NK-92 treated with Interleukin-12 subunit alpha and Interleukin-12 subunit beta, amount 100 ng/mL, for 24 hours (cell line): ENCODE data around the gene PSPN.
A peak's percentile ranks its signal among the peaks of the same experiment; 100 is the strongest.

ENCODE experiments used
- DNase-seq: peaks from one replicate; lab custom pipeline; 2025; lab: John Stamatoyannopoulos, UW

PSPN gene, protein sequence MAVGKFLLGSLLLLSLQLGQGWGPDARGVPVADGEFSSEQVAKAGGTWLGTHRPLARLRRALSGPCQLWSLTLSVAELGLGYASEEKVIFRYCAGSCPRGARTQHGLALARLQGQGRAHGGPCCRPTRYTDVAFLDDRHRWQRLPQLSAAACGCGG

DNA sequence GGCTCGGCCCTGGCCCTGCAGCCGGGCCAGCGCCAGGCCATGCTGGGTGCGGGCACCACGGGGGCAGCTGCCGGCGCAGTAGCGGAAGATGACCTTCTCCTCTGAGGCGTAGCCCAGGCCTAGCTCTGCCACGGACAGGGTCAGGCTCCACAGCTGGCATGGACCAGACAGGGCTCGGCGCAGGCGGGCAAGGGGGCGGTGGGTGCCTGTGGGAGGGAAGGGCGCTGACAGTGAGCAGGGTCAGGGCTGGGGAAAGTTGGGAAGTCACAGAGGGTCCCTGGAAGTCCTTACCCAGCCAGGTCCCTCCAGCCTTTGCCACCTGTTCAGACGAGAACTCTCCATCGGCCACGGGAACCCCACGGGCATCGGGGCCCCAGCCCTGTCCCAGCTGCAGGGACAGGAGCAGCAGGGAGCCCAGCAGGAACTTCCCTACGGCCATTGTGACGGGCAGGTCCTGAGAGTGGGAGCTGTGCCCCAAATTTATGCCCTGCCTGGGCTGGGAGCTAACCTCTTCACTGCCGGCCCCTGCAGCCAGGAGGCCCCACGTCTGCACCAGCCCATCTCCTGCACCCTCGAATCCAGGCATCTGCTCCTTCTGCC lies at the start of gene PSPN:
Gene PSPN (minus strand): TSS at position 523 of the 600 bp plus-strand sequence. CDS start 84 bp downstream, at position 439.
- no peak for DNase-seq

DNA sequence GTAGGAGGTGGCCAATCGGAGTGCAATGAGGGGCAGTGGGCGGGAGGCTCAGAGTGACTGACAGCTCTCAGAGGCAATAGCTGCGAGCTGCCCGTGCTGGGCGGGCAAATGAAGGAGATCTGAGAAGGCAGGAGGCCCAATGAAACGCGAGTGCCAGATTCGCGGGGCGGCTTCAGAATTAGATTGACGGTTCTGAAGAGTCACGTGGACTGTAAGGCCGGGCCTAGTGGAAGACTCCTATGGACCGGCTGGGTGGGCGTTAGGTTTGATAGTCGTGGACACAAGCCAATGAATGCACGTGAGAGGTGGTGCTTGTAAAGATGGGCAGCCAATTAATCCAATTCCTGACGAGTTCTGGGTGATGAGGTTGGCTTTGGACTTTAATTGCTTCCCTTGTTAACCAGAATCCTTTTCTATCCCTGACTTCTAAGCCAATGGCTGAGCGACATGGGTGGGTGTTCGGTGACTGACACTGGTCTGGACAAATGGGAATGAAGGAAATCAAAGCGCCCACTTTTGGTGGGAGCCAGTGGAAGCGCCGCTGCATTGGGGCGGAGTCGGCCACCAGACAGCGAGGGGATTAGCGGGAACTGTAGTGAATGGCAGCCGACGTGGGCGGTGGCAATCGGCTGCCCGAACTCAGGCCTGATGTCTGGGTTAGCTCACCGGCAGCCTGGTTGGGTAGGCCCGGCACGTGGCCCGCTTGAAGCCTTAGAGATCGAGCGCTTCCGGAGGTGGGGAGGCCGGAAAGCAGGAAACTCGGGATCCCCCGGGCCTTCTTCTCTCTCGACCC lies 49.4 kb upstream of the PSPN start:
- peak; percentile 100 for DNase-seq

DNA sequence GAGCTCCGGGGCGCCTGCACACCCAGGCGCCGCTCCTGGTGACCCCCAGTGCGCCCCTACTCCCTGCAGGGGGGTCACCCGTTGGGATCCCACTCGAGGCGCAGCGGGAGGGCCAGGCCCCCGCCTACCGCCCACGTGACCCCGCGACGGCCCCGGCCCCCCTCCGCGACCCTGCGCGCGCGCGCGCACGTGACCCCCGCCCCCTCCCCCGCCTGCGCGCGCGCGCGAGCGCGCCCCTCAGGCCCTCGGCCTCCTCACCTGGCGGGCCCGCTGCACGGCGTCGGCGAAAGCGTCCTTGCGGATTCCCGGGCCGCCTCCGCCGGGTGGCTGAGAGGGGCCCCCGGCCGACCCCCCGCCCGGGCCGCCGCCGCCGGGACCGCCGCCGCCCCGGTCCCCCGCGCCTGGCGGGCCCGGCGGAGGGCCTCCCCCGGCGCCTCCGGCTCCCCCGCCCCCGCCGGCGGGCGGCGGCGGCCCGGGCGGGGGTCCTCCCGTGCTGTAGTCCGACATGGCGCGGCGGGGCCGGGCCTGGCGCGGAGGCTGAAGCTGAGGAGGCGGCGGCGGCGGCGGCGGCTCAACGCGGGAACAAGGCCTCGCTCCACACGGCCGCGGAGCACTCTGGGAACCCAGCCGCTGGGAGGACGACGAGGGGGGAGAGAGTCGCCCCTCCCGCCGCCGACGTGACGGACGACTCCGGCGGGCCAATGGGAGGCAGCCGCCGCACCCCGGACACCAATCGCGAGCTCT lies 48.6 kb upstream of the PSPN start, which contains the start of gene KHSRP:
Gene KHSRP (minus strand): TSS at position 617 of the 744 bp plus-strand sequence. CDS start 110 bp downstream, at position 507.
- DNase-seq = no peak

GRCh38 chr19:6423499-6424194 lies 47.9 kb upstream of the PSPN start:
- no peak for DNase-seq

- no peak for DNase-seq
Measured at GRCh38 chr19:6421075-6422014, 45.6 kb upstream of the PSPN start.

DNA sequence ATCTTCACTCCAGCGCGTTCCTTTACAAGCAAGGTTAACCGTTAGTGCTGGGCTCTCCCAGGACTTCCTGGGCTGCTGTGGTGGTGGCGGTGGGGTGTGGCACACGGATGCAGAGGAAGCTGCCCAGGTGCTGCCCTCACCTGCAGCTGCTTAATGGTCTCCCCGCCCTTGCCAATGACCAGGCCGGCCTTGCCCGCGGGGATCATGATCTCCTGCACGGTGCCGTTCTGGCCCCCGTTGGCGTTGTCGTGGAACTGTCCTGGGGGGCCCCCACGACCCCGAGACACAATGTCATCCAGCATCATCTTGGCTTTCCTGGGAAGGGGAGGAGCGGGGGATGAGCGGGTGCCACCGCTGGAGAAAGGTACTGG lies 42.8 kb upstream of the PSPN start:
- DNase-seq = no peak

GRCh38 chr19:6417713-6418561 lies 42.2 kb upstream of the PSPN start:
- no peak for DNase-seq

- no peak for DNase-seq
Measured at GRCh38 chr19:6416658-6417405, 41.1 kb upstream of the PSPN start.

GRCh38 chr19:6415591-6416190 lies 40.0 kb upstream of the PSPN start:
- DNase-seq = no peak

DNA sequence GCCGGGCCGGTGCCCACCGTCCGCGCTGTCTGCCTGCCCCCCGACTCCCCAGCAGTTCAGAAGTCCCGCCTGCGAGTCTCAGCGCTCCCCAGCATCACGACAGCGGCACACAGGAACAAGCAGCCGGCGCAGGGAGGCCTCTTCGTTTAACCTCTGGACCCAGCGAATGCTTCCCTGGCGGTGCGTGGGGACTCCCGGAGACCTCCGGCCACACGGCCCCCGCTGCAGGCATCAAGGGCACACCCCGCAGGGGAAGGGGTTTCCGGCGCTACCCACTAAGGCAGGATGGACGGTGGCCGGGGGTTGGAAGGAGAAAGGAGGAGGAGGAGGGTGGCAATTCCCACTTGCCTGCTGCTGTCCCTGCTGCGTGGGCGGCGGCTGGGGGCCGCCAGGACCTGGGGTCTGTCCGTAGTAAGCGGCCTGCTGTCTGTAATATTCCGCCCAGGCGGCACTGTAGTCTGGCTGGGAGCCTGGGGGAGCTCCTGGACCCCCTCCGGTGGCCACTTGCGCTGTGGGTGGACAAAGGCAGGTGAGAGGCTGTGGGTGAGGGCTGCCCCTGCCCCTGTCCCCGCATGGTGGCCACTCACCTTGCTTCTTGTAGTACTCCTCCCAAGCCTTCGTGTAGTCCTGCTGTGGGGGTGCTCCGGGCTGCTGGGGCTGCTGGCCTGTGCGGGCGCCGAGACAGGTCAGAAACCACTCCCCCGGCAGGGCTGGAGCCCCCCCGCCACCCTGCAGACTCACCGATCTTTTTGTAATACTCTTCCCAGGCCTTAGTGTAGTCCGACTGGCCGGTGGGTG lies 39.3 kb upstream of the PSPN start:
- no peak for DNase-seq

GRCh38 chr19:6413721-6414643 lies 38.2 kb upstream of the PSPN start:
- no peak for DNase-seq

GRCh38 chr19:6413291-6413690 lies 37.6 kb upstream of the PSPN start:
- DNase-seq = no peak

DNA sequence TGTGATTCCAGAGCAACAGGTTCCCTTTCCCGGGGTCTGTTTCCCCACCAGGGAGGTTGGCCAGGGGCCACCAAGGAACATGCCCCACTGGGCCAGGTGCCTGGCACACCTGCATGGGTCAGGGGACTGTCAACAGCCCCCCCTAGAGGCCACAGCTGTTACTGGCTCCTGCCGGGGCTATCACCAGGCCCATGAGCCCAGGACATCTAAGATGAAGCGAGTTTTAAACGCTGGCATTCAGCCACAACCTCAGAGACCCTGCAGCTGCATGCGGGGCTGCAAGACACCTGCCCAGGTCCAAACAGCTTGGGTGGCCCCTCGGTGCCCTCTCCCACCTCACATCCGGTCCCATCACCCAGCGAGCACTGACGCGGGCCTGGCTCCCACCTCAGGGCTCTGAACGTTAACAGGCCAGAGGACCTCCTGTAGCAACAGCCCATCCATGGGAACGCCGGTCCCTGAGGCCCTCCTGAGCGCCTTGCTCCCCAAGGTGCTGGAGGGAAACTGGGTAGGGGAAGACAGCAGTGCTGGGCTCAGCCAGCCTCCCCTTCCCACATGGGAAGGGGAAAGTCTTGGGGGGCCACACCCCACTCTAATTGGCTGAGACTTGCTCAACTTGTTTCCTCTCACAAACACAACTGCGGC lies 36.8 kb upstream of the PSPN start:
- no peak for DNase-seq

DNA sequence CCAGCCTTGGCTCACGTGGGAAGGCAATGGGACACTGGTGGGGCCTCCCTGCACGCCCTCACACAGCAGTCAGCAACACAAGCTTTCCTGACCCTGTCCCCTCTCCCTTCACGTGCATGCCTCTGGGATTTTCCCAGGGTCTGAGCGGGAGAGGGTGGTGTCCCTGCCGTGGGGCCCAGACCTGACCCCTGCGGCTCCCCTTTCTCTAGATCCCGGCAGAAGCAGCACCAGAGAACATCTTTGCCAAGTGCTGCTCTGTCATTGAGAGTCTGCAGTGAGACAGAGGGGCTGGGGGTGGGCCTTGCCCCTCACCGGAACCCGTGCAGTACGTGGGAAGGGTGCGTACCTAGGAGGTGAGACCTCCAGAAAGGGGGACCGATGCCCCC lies 36.3 kb upstream of the PSPN start:
- no peak for DNase-seq

- DNase-seq = no peak
Measured at GRCh38 chr19:6409346-6409745, 33.6 kb upstream of the PSPN start.

- DNase-seq = no peak
Measured at GRCh38 chr19:6406401-6406800, 30.7 kb upstream of the PSPN start.
